ENCODE data around the gene RAB31. TPM values are rescaled to one million over a fixed set of nuclear protein-coding genes. Genes with fewer than 3 reads are reported as not detected.
"Not testable (repeated sequence)": the region's sequence is repeated elsewhere in the genome, so short reads cannot be mapped to it uniquely, and the experiment has no call there.

RAB31 gene
- total RNA-seq, 1 experiment from 2014 or later = 66.9 TPM

DNA sequence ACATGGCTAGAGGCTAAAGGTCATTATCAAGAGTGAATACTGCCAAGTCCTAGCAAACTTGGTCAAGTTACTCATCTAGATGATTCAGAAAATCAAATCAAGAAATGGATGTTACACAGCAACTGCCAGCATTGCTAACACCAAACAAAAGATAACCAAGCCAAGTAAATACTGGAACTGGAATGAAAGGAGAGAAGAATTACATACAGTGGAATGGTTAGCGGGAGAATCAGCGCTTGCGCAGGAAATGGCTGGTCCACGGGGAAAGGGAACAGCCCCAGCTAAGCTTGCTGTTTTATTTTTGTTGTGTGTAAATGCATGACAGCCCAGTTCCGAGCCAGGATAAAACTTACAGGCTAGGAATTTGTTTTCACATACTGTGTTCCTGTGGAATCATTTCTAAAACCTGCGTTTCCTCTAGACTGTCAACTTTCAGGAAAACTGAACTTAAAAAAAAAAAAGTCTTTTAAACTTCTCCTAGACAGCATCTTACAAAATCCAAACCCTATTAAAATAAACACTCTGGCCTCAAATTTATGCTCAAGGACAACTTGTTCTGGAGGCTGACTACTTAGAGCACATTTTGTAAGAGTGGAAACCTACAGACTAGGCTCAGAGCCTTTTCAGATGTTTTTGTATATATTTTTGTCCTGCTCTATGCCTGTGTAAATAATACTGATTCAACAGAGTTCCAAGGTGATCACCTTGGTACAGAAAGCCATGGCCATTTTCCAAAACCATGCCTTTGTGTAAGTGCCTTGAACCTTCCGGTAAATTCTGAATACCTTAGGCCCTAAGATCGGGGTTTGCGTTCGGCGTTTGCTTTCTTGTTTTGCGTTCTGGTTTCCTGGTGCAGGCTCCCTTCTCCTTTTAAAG, 146.9 kb downstream of the RAB31 start:
- no peak for DNase-seq (ENCODE audit: extremely low read depth, low read depth)

DNA sequence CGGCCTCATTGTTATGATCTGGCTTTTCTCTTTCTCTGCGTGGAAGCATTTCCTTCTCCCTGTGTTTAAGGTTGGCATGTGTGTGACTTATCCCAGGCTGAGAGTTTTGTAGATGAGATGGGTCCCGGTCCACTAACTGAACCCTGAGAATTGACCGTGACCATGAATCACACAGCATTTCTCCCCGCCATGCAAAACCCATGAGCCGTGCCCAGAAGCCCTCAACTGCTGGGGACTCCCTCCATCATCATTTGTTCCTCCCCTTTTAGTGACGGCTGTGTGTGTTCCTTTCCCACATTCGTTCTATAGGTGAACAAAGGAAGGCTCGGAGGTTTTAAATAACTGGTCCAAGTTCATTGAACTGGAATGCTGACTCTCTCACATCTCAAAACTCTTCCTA, 147.6 kb downstream of the RAB31 start:
- no peak for DNase-seq (ENCODE audit: extremely low read depth, low read depth)

DNA sequence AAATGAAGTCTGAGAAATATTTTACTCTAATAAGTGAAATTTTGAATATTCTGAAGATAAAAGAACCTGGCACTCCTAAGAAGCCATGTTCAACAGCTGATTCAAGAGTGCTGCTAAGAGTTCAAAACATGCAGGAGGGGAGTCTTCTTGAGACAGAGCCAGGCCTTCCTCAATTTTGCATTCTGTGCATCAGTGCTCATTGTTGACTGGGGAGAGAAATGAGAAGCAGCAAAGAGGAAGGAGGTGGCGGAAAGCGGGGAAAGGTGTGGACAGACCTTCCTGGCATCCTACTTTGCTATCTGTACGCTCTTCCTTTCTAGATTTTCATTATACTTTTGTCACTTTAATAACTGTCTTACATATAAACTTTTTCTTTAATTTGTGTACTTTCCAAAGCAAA, 148.0 kb downstream of the RAB31 start:
- no peak for DNase-seq (ENCODE audit: extremely low read depth, low read depth)

DNA sequence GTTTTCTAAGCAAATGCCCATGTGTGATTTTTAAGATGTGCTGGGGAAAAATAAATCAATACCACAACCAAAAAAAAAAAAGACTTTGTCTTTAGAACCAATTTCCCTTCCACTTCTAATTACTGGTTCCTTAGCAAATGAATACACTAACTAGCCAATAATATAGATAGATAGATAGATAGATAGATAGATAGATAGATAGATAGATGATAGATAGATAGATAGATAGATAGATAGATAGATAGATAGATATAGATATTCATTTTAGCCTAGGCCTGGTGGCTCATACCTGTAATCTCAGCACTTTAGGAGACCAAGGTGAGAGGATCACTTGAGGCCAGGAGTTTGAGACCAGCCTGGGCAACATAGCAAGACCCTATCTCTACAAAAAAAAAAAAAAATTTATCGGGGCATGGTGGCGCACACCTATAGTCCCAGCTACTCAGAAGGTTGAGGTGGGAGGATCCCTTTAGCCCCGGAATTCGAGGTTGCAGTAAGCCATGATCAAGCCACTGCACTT, 149.4 kb downstream of the RAB31 start:
- DNase-seq (ENCODE audit: extremely low read depth, low read depth) = not testable (repeated sequence)

DNA sequence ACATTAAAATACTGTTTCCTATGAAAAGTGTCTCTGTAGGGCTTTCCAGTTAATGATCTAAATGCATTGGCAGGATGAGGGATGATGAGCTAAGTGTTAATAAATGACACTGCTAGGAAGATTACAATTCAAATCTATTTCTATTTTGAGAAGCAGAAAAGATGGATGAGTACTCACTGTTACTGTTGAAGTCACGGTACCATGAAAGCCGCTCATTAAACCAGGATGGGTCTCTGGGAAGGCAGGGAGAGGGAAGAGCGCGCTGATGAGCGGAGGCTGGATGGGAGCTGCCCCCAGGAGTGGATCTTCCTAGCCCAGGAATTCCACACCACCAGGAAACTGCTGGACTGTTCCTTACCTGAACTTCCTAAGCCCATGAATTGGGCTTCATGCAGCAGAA, 150.5 kb downstream of the RAB31 start:
- no peak for DNase-seq (ENCODE audit: extremely low read depth, low read depth)

DNA sequence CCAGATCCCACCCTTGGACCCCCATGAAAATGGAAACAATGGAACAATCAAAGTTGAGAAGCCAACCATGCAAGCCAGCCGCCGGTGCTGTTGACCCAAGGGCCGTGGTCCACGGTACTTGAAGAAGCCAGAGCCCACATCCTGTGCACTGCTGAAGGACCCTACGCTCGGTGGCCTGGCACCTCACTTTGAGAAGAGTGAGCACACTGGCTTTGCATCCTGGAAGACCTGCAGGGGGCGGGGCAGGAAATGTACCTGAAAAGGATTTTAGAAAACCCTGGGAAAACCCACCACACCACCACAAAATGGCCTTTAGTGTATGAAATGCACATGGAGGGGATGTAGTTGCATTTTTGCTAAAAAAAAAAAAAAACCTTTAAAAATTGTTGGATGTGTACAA, 151.1 kb downstream of the RAB31 start:
- no peak for DNase-seq (ENCODE audit: extremely low read depth, low read depth)

DNA sequence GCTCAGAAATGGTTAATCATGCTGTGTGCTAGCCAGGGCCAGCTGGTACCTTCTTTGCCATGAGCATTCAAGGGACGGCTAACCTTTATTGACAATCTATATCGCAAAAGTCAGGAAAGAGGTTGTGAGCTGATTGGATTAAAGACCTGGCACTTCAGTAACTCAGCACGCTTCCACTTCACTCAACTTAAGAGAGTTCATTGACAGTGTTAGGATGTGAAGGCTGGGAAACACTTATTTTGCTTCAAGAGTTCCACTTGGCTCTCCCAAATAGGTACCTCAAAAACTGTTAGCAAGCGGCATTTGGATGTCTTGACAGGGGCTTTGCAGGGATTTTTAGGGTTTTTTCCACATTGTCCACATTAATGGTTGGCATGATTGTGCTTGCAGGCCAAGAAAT, 152.6 kb downstream of the RAB31 start:
- DNase-seq (ENCODE audit: extremely low read depth, low read depth) = no peak

DNA sequence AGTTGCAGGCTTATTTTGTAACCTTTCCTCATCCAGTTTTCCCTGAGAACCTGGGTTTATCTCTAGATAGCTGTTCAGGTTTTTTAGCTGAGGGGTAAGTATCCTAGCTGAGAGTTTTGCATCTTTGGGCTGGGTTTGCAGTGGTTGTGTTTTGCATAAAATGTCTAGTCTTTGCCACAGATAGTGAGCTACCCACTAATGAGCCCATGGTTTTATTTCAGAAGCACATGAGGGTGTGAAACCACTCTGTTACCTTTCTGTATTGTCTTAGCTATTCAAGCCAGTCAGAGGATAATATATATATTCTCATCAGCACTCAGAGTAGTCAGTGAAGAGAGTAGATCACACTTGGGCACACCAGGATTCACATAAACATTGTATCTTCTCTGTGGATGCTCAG, 153.1 kb downstream of the RAB31 start:
- DNase-seq (ENCODE audit: extremely low read depth, low read depth) = no peak

DNA sequence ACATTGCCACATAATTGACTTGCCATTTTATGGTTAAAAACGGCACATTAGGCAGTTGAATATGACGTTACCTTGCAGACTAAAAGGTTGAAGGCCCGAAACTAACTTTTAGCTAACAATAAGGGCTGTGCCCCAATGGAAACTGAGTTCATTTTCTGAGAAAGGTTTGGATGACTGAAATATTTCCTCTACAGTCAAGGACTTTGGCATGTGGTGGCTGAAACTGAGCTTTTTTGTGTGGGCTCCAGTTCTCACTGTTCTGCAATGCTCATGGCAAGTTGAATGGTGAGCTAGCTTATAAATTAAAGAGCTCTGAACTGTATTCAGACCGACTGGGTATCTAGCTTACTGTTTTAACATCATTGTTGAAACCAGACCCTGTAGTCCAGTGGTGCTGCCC, 153.8 kb downstream of the RAB31 start:
- DNase-seq (ENCODE audit: extremely low read depth, low read depth) = no peak

DNA sequence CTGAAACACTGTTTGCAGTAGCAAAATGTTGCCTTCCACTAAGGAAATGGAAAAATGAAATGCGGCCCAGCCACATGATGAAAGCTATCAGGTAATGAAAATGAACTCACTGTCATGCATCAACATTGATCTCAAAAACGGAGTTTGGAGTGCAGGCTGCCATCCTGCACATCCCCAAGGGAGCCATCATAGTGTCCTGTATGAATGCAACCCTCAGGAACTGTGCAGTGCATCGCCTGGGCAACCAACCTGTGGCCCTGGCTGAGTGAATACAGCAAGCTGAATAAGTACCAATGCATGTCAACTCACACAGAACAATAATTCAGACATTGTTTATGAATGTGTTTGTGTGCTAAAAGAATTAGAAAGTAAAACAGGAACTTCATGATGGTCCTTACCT, 154.6 kb downstream of the RAB31 start:
- DNase-seq (ENCODE audit: extremely low read depth, low read depth) = no peak

DNA sequence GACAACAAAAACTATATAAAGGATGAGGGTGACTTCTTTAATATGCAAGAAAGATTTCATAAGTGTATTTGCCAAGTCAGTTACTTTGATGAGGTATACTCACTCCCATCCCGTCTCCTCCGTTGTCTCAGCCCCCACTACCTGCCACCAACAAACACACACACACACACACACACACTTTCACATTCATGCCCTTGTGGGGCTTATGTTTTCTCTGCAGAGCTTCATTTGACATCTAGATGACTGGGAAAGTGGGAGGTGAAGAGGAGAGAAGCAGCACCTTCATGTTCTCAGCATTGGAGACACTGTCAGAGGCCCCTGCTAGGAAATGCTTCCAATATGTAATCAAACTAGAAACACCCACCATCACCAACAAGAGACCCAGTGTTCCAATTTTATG, 155.2 kb downstream of the RAB31 start:
- no peak for DNase-seq (ENCODE audit: extremely low read depth, low read depth)

DNA sequence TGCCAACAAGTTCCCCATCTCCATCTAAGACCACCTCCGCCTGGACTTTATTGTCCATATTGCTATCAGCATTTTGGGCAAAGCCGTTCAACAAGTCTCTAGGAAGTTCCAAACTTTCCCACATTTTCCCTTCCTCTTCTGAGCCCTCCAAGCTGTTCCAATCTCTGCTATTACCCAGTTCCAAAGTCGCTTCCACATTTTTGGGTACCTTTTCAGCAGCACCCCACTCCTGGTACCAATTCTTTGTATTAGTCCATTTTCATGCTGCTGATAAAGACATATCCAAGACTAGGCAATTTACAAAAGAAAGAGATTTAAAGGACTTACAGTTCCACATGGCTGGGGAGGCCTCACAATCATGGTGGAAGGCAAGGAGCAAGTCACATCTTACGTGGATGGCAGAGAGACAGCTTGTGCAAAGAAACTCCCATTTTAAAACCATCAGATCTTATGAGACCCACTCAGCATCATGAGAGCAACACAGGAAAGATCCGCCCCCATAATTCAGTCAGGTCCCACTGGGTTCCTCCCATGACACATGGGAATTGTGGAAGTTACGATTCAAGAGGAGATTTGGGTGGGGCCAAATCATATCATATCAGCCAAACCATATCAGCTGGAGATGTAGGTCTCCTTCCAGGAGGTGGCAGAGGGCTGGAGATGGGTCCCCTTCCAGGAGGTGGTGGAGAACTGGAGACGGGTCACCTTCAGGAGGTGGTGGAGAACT, 157.8 kb downstream of the RAB31 start:
- no peak for DNase-seq (ENCODE audit: extremely low read depth, low read depth)

DNA sequence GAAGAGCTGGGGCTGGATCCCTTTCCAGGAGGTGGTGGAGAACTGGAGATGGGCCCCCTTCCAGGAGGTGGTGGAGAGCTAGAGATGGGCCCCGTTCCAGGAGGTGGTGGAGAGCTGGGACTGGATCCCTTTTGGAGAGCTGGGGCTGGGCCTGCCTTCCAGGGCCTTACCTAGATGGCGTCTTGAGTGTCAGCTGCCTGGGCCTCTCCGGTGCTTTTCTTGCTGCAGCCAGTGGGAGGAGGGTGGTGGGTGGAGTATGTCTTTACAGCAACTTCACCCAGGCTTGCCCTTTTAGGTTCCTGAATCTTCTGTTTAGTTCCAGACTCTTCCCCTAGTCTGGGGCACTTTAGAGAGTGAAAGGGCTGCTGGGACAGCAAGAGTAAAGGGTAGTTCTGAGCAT, 158.5 kb downstream of the RAB31 start:
- DNase-seq (ENCODE audit: extremely low read depth, low read depth) = no peak

DNA sequence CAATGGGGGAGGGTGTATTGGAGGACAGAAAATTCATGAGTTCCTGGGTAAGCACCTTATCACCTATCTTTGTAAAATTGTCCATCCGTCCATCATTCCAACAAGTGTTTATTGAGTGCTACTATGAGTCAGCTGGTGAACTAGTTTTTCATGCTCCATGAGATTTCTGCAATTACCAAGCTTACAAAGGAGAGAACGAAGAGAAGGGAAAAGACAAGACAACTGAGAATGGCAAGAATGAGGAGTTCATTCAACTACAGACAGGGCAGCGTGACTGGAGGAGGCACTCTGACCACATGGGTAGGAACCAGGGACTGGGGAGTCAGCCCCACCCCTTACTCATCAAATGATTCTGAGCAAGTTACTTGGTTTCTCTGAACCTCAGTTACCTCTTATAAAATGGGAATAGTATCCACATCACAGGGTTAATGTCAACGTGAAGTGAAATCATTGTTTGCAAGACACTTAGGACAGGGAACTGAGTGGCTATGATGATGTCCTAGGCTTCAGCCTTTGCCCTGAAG, 159.0 kb downstream of the RAB31 start:
- DNase-seq (ENCODE audit: extremely low read depth, low read depth) = no peak

DNA sequence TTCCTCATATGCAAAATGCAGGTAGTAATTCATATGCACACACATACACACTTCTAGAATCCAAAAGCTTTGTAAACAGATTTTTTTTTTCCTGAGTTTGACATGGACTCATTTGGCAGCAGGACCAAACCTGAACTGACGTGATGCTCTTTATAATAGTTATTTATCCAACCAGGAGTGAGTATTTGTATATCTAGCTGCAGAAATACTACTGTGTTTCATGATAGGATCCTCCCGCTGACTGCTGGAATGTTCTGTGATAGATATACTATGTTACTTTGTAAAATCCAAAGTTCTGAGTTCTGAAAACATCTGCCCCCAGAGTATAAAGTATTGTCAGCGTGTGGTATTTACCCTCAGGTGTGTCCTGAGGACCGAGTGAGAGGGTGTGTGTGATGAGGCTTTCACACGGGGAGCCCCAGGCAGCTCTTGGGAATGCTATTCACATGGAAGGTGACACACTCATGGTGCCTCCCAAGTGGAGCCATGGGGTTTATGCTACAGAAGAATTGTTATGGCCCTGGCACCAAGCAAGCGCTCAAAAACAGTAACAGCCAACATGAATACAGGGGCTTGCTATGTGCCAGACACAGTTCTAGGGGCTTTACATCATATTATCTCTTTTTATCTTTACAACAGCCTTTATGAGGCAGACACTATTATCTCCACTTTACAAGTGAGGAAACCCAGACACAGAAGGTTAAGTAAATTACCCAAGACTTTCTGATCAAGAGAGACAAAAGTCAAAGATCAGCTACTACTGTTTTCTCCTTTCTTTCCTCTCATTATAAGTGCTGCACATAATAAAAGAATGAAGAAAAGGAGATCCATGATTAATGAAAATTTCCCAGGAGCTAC, 161.0 kb downstream of the RAB31 start:
- DNase-seq (ENCODE audit: extremely low read depth, low read depth) = no peak

DNA sequence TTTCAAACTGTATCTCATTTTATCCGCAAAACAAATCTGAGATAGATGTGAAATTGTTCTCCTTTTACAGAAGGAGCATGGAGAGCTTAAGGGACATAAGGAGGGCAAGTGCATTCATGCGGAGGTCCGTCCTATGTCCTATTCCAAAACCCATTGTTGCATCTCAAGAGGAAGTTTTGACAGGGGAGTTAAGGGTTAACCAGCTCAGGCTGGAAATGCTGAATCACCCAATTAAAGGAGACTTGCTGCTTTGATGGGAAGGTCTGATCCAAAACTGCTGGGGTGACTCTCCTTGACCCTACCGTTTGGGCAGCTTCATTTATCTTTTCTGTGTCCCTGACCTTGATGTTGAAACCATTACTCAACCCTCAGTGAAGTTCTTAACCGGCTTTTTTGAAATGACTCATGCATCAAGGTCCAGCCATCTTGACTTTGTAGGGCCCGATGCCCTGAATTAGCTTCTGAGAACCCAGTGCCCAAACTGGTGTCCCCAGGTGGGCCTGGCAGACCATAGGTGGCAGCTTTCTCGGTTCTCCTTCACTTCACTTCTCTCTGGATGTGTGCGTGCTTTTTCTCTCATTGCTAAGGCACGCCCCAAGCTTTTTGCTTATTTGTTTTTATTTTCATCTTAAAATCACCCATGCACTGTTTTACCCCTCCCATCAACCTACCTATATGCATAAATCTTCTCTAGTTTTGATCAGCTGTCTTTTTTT, 161.8 kb downstream of the RAB31 start:
- DNase-seq (ENCODE audit: extremely low read depth, low read depth) = peak; percentile 69

DNA sequence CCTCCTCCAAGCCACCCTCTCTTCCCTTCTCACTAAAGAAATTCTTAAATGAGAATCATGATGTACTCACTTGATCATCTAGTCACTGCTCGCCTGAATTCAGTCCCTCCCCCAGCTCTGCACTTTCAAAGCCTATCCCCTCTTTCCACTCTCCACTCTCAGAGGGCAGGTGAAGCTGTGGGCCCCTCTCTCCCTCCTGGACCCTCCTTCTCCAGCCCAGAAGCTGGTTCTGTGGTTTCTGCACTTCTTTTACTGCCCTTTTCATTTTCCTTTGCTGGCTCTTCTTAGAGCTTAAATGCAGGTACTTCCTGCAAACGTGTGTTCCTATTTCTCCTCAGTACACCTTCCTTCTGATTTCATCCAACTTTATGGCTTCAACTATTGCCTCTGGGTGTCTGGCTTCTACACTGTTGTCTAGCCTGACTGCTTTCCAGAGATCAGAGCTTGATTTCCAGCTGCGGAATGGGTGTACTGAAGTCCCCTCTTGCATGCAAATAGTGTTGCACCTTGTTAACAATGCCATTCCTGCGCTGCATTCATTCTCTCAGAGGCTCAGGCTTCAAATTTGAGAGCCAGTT, 162.4 kb downstream of the RAB31 start:
- DNase-seq (ENCODE audit: extremely low read depth, low read depth) = no peak

DNA sequence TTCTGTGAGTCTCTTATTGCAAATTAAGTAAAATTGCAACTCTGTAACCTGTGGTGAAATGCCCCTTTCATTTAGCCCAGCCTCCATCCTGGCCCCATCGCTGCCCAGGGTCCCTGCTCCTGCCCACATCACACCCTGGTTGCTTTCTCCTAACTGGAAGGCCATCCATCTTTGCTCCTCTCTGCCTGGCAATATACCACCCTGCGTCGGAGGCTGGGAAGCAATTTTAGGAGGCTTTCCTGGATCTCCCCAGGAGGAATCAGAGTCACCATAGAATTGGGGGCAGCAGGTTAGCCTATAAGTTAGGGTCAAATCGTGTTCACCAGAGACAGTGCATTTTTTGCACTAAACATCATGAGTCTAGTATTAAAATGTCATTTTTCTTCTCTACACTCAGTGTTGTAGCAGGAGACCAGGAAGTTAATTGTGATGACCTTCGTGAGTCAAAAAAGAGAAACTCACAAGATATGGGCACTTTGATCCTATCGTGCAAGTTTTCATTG, 163.2 kb downstream of the RAB31 start:
- no peak for DNase-seq (ENCODE audit: extremely low read depth, low read depth)

DNA sequence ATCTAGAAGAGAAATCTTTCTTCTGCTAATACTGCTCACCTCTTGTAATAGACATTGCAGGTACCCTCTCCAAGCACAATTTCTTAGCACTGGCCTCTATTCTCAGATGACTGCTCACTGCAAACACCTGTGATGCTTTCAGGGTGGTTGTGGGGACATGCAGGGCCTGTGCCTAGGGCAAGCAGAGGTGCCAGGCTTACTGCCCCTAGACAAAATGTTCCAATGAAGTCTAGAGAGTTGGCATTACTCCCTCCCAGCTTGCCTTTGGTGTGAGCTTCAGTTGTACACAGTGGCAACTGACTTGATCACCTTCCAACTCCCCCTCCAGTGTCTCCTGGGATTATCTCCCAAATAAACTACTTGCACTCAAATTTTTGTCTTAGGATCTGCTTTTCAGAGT, 164.7 kb downstream of the RAB31 start:
- DNase-seq (ENCODE audit: extremely low read depth, low read depth) = no peak

DNA sequence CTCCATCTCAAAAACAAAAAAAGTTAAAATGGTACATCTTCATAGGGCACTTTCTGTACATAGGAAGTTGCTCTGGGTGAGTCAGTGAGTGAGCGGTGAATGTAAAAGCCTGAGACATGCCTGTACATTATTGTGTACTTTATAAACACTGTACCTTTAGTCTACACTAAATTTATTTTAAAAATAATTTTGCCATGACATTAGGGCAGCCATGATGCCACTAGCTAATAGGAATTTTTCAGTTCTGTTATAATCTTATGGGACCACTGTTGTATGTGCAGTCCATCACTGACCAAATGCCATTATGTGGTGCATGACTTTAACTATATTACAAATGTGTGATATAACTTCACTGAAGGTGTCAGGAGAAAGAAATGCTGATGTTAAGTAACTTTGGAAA, 166.6 kb downstream of the RAB31 start:
- no peak for DNase-seq (ENCODE audit: extremely low read depth, low read depth)
